Astrocyte of the cerebellum (primary cell): Measurements from ENCODE around the gene TEX13D.

Experiments
- DNase-seq: peaks from one replicate; pipeline ENCODE4 v3.0.0-alpha.2; 2011; ENCODE audit warnings: low read depth
- H3K4me3 ChIP-seq: 2 replicates; pipeline ENCODE4 v1.5.1; 2011; ENCODE audit warnings: mild to moderate bottlenecking, low read depth, low read length, moderate library complexity
- CTCF ChIP-seq: IDR thresholded peaks from 2 replicates; pipeline ENCODE4 v1.5.1; 2012; ENCODE audit warnings: low read length, low read depth, moderate library complexity, mild to moderate bottlenecking; ENCODE audit errors: missing control alignments
- in situ Hi-C: cut with HindIII; loops from 2 replicates; pipeline ENCODE4 v1.10.0; 2017; ENCODE audit warnings: low sequenced_read_pairs

TEX13D gene

GRCh38 chrX:124369722-124370121 lies 37.3 kb downstream of the TEX13D start:
- in situ Hi-C loops = no loop called here

GRCh38 chrX:124373348-124373747 lies 40.9 kb downstream of the TEX13D start:
- no peak for TF ChIP-seq CTCF
- in situ Hi-C loops = no loop called here
- DNase-seq = no peak
- H3K4me3 ChIP-seq = no peak overlapping the region

More at GRCh38 chrX:124369722-124370121, 37.3 kb downstream of the TEX13D start:
- no peak for DNase-seq
- no peak overlapping the region for H3K4me3 ChIP-seq
- no peak for TF ChIP-seq CTCF

- no peak for DNase-seq
- no peak for TF ChIP-seq CTCF
- in situ Hi-C loops = no loop called here
- H3K4me3 ChIP-seq = no peak overlapping the region
Observed at GRCh38 chrX:124378643-124379042, 46.2 kb downstream of the TEX13D start.

GRCh38 chrX:124383354-124383753 lies 50.9 kb downstream of the TEX13D start:
- DNase-seq = no peak
- TF ChIP-seq CTCF = no peak
- no peak overlapping the region for H3K4me3 ChIP-seq
- in situ Hi-C loops = no loop called here

GRCh38 chrX:124386401-124386800 lies 53.9 kb downstream of the TEX13D start:
- no peak overlapping the region for H3K4me3 ChIP-seq
- DNase-seq = no peak
- in situ Hi-C loops = no loop called here
- TF ChIP-seq CTCF = no peak
